ENCODE measurements around the gene KLK3. TPM values are rescaled to one million over a fixed set of nuclear protein-coding genes. Genes with fewer than 3 reads are reported as not detected.

Gene KLK3
- total and polyA plus RNA-seq, 2 of the 8 experiments (the other 6 are each of a cell fraction or from before 2014, with no cell fraction given) = 0.08 TPM; not detected in 1

DNA sequence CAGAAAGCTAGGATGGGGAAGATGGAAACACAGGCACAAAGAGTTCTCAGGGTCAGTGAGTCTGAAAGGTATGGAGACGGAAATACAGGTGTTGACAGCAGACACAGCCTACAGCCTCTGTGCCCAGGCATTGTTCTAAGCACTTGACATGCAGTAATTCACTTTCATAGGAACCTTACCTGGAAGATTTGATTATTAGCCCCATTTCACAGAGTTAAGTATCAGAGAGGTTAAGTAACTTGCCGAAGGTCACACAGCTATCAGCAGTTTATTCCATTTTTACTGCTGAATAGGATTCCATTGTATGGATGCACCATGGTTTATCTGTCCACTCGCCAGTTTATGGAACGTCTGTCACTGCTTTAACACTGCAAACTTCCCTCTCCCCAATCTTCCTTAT is 43.3 kb downstream of the KLK3 start:
- Histone ChIP-seq H3K56ac (replicated peaks; ENCODE audit: insufficient read length, low read depth, low read length) (no peak overlapping the region), H3K23me2 (ENCODE audit: low read depth, low read length) (no peaks in the 10 kb centered on the region), H3K9ac (replicated peaks in 1 of 4; ENCODE audit: extremely low read depth in 1 of 4, low read depth in 3 of 4, low read length in 3 of 4) (no peak overlapping the region; a peak in 1 of 7 replicates), H3K4me1 (replicated peaks in 1 of 4; ENCODE audit: control insufficient read depth in 3 of 4, insufficient read depth in 4 of 4, low read length in 3 of 4) (no peaks in the 10 kb centered on the region), H2AK5ac (ENCODE audit: low read depth, low read length) (no peak overlapping the region), H2BK12ac (ENCODE audit: low read depth, low read length) (no peak overlapping the region), H3K23ac (ENCODE audit: insufficient read length) (no peak overlapping the region), H3K79me1 (ENCODE audit: low read depth, low read length) (no peaks in the 10 kb centered on the region), H2BK120ac (replicated peaks; ENCODE audit: low read depth, low read length) (no peak overlapping the region), H3K79me2 (ENCODE audit: control insufficient read depth in 1 of 2, insufficient read depth in 2 of 2, low read length in 2 of 2) (no peaks in the 10 kb centered on the region), H2BK5ac (ENCODE audit: low read depth, low read length) (no peak overlapping the region), H4K20me1 (replicated peaks in 1 of 2; ENCODE audit: control insufficient read depth in 1 of 2, insufficient read depth in 2 of 2, low read length in 2 of 2) (peaks cover 0 to 2% of the 10 kb centered on the region in 2 experiments), H3K14ac (ENCODE audit: insufficient read length) (no peak overlapping the region), H2AFZ (ENCODE audit: low read length) (no peak overlapping the region), H3K27ac (ENCODE audit: low read depth, low read length) (no peak overlapping the region), H3K4me3 (ENCODE audit: extremely low read depth in 1 of 4, insufficient read depth in 2 of 4, low read depth in 3 of 4, low read length in 4 of 4) (no peak overlapping the region), H3K4me2 (ENCODE audit: insufficient read depth in 1 of 2, low read depth in 2 of 2, low read length in 2 of 2) (no peak overlapping the region), H2BK20ac (ENCODE audit: low read length) (no peak overlapping the region), H4K91ac (replicated peaks; ENCODE audit: insufficient read length, low read length) (no peak overlapping the region), H3K36me3 (ENCODE audit: control insufficient read depth in 2 of 4, insufficient read depth in 4 of 4, low read length in 3 of 4) (no peaks in the 10 kb centered on the region), H2BK15ac (ENCODE audit: low read length) (no peak overlapping the region), H3K27me3 (replicated peaks in 1 of 4; ENCODE audit: control insufficient read depth in 3 of 4, extremely low read depth in 1 of 4, insufficient read depth in 3 of 4, low read length in 3 of 4) (peaks cover 0 to 3% (median 1%) of the 10 kb centered on the region in 4 experiments; a peak in 1 of 7 replicates), H3K9me3 (ENCODE audit: insufficient read depth in 2 of 2, low read depth in 1 of 2, low read length in 1 of 2) (peaks cover 16 to 17% of the 10 kb centered on the region in 2 experiments; a peak in 3 of 4 replicates), H4K8ac (ENCODE audit: extremely low read depth, insufficient read depth, low read length) (no peak overlapping the region), H4K5ac (ENCODE audit: insufficient read length, low read depth, low read length) (no peak overlapping the region), H3K4ac (replicated peaks; ENCODE audit: insufficient read length, low read depth, low read length) (no peak overlapping the region), H3K18ac (ENCODE audit: extremely low read depth, low read length) (no peak overlapping the region)
- CTCF ChIA-PET (ENCODE audit: partially characterized antibody) = interaction anchor here (0.9 to 1.6 kb wide), 6 partner anchors 16 to 198 kb away, joined by 3 to 7 read pairs (median 3); no protein-coding TSS in a partner anchor
- POLR2A ChIA-PET (ENCODE audit: partially characterized antibody) = interaction anchor here (1.4 to 1.5 kb wide), 2 partner anchors 59 to 93 kb away, joined by 3 to 4 read pairs; no protein-coding TSS in a partner anchor
- 82% methylated on average over 4 of the region's 4 CpGs; no CpG with 5 or more reads in 1 of the 2 experiments for WGBS, 2 experiments (ENCODE audit: extremely low coverage in 1 of 2, insufficient coverage in 1 of 2, insufficient read length in 1 of 2, insufficient replicate concordance in 2 of 2, low coverage in 1 of 2, low lambda C conversion rate in 2 of 2, missing lambda C conversion rate in 1 of 2)
- no peak for FAIRE-seq
- no peak for DNase-seq (ENCODE audit: low read depth in 1 of 2, low spot score in 2 of 2)
- TF ChIP-seq, protein P1, sequence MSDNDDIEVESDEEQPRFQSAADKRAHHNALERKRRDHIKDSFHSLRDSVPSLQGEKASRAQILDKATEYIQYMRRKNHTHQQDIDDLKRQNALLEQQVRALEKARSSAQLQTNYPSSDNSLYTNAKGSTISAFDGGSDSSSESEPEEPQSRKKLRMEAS (IDR thresholded peaks at IDR 0.05) = no peak
- TF ChIP-seq ASH2L (IDR thresholded peaks at IDR 0.05; ENCODE audit: low read length) = no peak
- no peak for TF ChIP-seq RFX5 (IDR thresholded peaks at IDR 0.05; ENCODE audit: borderline replicate concordance, low read depth, low read length)
- TF ChIP-seq SP2 (IDR thresholded peaks at IDR 0.05; ENCODE audit: low read length) = no peak
- TF ChIP-seq CEBPB (IDR thresholded peaks at IDR 0.05; ENCODE audit: low read depth, low read length) = no peak
- TF ChIP-seq EP300 (IDR thresholded peaks at IDR 0.05; ENCODE audit: borderline replicate concordance in 1 of 2, low read depth in 2 of 2, low read length in 2 of 2) = no peak
- no peak for TF ChIP-seq HDAC6 (IDR thresholded peaks at IDR 0.05; ENCODE audit: low read depth, low read length)
- TF ChIP-seq POU5F1 (IDR thresholded peaks at IDR 0.05; ENCODE audit: low read depth, low read length) = no peak
- TF ChIP-seq JUN (IDR thresholded peaks at IDR 0.05; ENCODE audit: low read depth, low read length) = no peak

Measured in H1 (cell line).